Trophoblast cell (in vitro differentiated cells and primary cell): ENCODE results near the gene DNAJC16.
A peak's percentile ranks its signal among the peaks of the same experiment; 100 is the strongest.

ENCODE experiments used
- DNase-seq, 2 donors: peaks; one replicate each; pipeline ENCODE4 v3.0.0-alpha.2; 2016
- H2AFZ ChIP-seq: 2 replicates; pipeline ENCODE4 v1.6.1; 2013; ENCODE audit warnings: low read length, moderate library complexity, mild to moderate bottlenecking; ENCODE audit not compliant: insufficient read depth, poor library complexity
- H2AK5ac ChIP-seq: 2 replicates; pipeline ENCODE4 v1.6.1; 2013; ENCODE audit warnings: mild to moderate bottlenecking, low read length
- H2BK120ac ChIP-seq: 2 replicates; pipeline ENCODE4 v1.6.1; 2013; ENCODE audit warnings: low read length, mild to moderate bottlenecking, moderate library complexity; ENCODE audit not compliant: insufficient read depth, poor library complexity
- H2BK12ac ChIP-seq: 2 replicates; pipeline ENCODE4 v1.6.1; 2013; ENCODE audit warnings: mild to moderate bottlenecking, low read length, moderate library complexity
- H2BK5ac ChIP-seq: 2 replicates; pipeline ENCODE4 v1.6.1; 2013; ENCODE audit warnings: low read length, low read depth, moderate library complexity, mild to moderate bottlenecking; ENCODE audit not compliant: poor library complexity
- H3K14ac ChIP-seq: 2 replicates; pipeline ENCODE4 v1.6.1; 2013; ENCODE audit warnings: mild to moderate bottlenecking, low read length
- H3K18ac ChIP-seq: 2 replicates; pipeline ENCODE4 v1.6.1; 2013; ENCODE audit warnings: mild to moderate bottlenecking, low read length
- H3K23ac ChIP-seq: 2 replicates; pipeline ENCODE4 v1.6.1; 2013; ENCODE audit warnings: low read length
- H3K27ac ChIP-seq: 2 replicates; pipeline ENCODE4 v1.5.1; 2013; ENCODE audit warnings: low read depth, mild to moderate bottlenecking, inconsistent platforms, low read length, moderate library complexity
- H3K27me3 ChIP-seq: 2 replicates; pipeline ENCODE4 v1.6.1; 2013; ENCODE audit warnings: inconsistent platforms, mild to moderate bottlenecking, low read length, moderate library complexity; ENCODE audit not compliant: insufficient read depth
- H3K36me3 ChIP-seq, 2 experiments: 1 replicate in 1 of 2; 2 replicates in 1 of 2; pipeline ENCODE4 v1.6.1; 2013; ENCODE audit warnings: low read length in 2 of 2, mild to moderate bottlenecking in 2 of 2, moderate library complexity in 1 of 2; ENCODE audit not compliant: insufficient read depth in 2 of 2, control insufficient read depth in 1 of 2
- H3K4ac ChIP-seq: 2 replicates; pipeline ENCODE4 v1.6.1; 2013; ENCODE audit warnings: low read depth, mild to moderate bottlenecking, low read length, moderate library complexity
- H3K4me1 ChIP-seq, 2 experiments: 1 replicate in 1 of 2; 2 replicates in 1 of 2; pipeline ENCODE4 v1.6.1; 2013; ENCODE audit warnings: low read length in 2 of 2, mild to moderate bottlenecking in 2 of 2, moderate library complexity in 1 of 2; ENCODE audit not compliant: insufficient read depth in 2 of 2, control insufficient read depth in 1 of 2
- H3K4me2 ChIP-seq: 2 replicates; pipeline ENCODE4 v1.6.1; 2013; ENCODE audit warnings: inconsistent platforms, mild to moderate bottlenecking, low read length, moderate library complexity
- H3K4me3 ChIP-seq: 2 replicates; pipeline ENCODE4 v1.5.1; 2013; ENCODE audit warnings: mild to moderate bottlenecking, low read depth, low read length, inconsistent platforms
- H3K79me1 ChIP-seq: one replicate; pipeline ENCODE4 v1.6.1; 2013; ENCODE audit warnings: low read length
- H3K79me2 ChIP-seq: 2 replicates; pipeline ENCODE4 v1.6.1; 2013; ENCODE audit warnings: low read length, mild to moderate bottlenecking; ENCODE audit not compliant: control insufficient read depth, insufficient read depth, poor library complexity
- H3K9ac ChIP-seq: 2 replicates; pipeline ENCODE4 v1.6.1; 2013; ENCODE audit warnings: mild to moderate bottlenecking, low read length
- H3K9me3 ChIP-seq: 2 replicates; pipeline ENCODE4 v1.6.1; 2013; ENCODE audit warnings: low read depth, mild to moderate bottlenecking, control low read depth, inconsistent platforms, low read length; ENCODE audit not compliant: insufficient read depth
- H4K12ac ChIP-seq: 2 replicates; pipeline ENCODE4 v1.6.1; 2013; ENCODE audit warnings: low read depth, mild to moderate bottlenecking, low read length, moderate library complexity
- H4K8ac ChIP-seq: 2 replicates; pipeline ENCODE4 v1.6.1; 2013; ENCODE audit warnings: low read depth, mild to moderate bottlenecking, low read length, moderate library complexity
- H4K91ac ChIP-seq: one replicate; pipeline ENCODE4 v1.6.1; 2013; ENCODE audit warnings: low read depth, mild to moderate bottlenecking, low read length, moderate library complexity
- WGBS: extraction: QIAGEN DNeasy Blood & Tissue Kit; methylation state at CpG from one replicate; pipeline ENCODE4 v1.1.7; 2013; ENCODE audit warnings: missing lambda C conversion rate; ENCODE audit not compliant: insufficient read length, insufficient coverage; ENCODE audit errors: extremely low coverage; 5-methylcytosine and 5-hydroxymethylcytosine counted together

DNAJC16 gene

DNA sequence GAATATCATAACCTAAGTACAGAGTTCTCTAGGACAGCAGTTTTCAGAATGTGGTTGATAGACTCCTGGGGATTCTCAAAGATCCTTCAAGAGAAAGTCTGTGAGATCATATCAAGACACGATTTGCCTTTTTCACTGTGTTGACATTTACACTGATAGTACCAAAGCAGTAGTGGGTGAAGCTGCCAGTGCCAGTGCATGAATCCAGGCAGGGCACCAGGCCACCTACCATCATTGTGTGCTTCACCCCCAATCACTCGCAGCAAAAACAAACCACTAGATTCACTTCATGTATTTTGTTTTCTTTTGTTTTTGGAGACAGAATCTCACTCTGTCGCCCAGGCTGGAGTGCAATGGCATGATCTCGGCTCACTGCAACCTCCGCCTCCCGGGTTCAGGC lies 23.9 kb downstream of the DNAJC16 start:
- no CpG with 5 or more reads among the region's 6 CpGs for WGBS
- no peak overlapping the region for H3K9ac ChIP-seq
- H3K4me3 ChIP-seq: no peak overlapping the region
- no peak overlapping the region for H3K4me2 ChIP-seq
- H3K9me3 ChIP-seq: peaks cover 1% of the 10 kb centered on the region
- H3K14ac ChIP-seq: no peak overlapping the region
- peaks cover 18 to 24% of the 10 kb centered on the region in 2 experiments for H3K36me3 ChIP-seq
- H2BK12ac ChIP-seq: no peak overlapping the region
- H3K4me1 ChIP-seq: no peaks in the 10 kb centered on the region
- no peaks in the 10 kb centered on the region for H3K79me1 ChIP-seq
- no peak for DNase-seq
- no peak overlapping the region for H4K8ac ChIP-seq
- no peak overlapping the region for H3K27ac ChIP-seq
- H2BK5ac ChIP-seq: no peak overlapping the region
- no peak overlapping the region for H2BK120ac ChIP-seq
- no peaks in the 10 kb centered on the region for H3K79me2 ChIP-seq
- H3K23ac ChIP-seq: no peak overlapping the region
- H4K91ac ChIP-seq: no peak overlapping the region
- H3K18ac ChIP-seq: no peak overlapping the region
- no peaks in the 10 kb centered on the region for H3K27me3 ChIP-seq
- no peak overlapping the region for H2AFZ ChIP-seq
- no peak overlapping the region for H2AK5ac ChIP-seq
- no peak overlapping the region for H4K12ac ChIP-seq
- no peak overlapping the region for H3K4ac ChIP-seq

DNA sequence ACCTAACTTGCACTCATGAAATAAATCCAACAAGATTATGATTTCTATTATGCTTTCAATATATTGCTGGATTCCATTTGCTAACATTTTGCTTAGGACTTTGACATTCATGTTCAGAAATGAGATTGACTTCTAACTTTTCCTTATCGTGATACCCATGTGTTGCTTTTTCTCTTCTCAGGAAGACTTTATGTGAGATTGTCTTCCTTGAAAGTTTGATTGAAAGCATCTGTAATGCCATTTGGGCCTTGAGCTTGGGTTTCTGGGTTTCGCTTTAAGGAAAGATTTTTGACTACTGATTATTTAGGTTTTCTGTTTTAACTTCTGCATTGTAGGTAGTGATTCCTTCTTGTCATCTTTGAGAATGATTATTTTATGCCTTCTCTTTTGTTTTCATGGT lies 30.4 kb downstream of the DNAJC16 start:
- DNase-seq: no peak
- no CpG with 5 or more reads among the region's 2 CpGs for WGBS
- Histone ChIP-seq H4K8ac (no peak overlapping the region), H3K9ac (no peak overlapping the region), H3K36me3 (peaks cover 16 to 20% of the 10 kb centered on the region in 2 experiments), H2AFZ (no peak overlapping the region), H3K4ac (no peak overlapping the region), H3K27ac (no peak overlapping the region), H4K12ac (no peak overlapping the region), H3K4me2 (no peak overlapping the region), H3K4me3 (no peak overlapping the region), H3K4me1 (no peaks in the 10 kb centered on the region), H2AK5ac (no peak overlapping the region), H4K91ac (no peak overlapping the region), H2BK5ac (no peak overlapping the region), H3K79me2 (no peaks in the 10 kb centered on the region), H3K27me3 (no peaks in the 10 kb centered on the region), H3K18ac (no peak overlapping the region), H3K23ac (no peak overlapping the region), H2BK120ac (no peak overlapping the region), H3K9me3 (no peaks in the 10 kb centered on the region), H3K14ac (no peak overlapping the region), H2BK12ac (no peak overlapping the region), H3K79me1 (no peaks in the 10 kb centered on the region)

DNA sequence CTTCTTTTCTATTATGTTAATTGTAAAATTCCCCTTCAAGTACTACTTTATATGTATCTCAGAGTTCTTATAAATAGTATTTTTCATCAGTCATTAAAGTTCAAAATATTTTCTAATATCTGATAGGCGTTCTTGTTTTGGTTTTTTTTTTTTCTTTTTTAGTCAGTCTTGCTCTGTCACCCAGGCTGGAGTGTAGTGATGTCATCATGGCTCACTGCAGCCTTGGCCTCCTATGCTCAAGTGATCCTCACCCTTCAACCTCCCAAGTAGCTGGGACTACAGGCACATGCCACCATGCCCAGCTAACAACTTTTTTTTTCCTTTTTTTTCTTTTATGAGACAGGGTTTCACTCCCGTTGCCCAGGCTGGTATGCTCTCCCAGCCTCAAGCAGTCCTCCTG lies 30.9 kb downstream of the DNAJC16 start:
- Histone ChIP-seq H2BK5ac (no peak overlapping the region), H3K14ac (no peak overlapping the region), H3K4ac (no peak overlapping the region), H4K91ac (no peak overlapping the region), H3K9me3 (no peaks in the 10 kb centered on the region), H3K4me1 (no peaks in the 10 kb centered on the region), H2AK5ac (no peak overlapping the region), H4K12ac (no peak overlapping the region), H4K8ac (no peak overlapping the region), H3K27me3 (no peaks in the 10 kb centered on the region), H3K27ac (no peak overlapping the region), H3K23ac (no peak overlapping the region), H3K4me3 (no peak overlapping the region), H2BK120ac (no peak overlapping the region), H3K4me2 (no peak overlapping the region), H2AFZ (no peak overlapping the region), H3K79me2 (no peaks in the 10 kb centered on the region), H3K18ac (no peak overlapping the region), H3K79me1 (no peaks in the 10 kb centered on the region), H3K9ac (no peak overlapping the region), H2BK12ac (no peak overlapping the region), H3K36me3 (peaks cover 16 to 23% of the 10 kb centered on the region in 2 experiments)
- no peak for DNase-seq
- no CpG with 5 or more reads among the region's 2 CpGs for WGBS

DNA sequence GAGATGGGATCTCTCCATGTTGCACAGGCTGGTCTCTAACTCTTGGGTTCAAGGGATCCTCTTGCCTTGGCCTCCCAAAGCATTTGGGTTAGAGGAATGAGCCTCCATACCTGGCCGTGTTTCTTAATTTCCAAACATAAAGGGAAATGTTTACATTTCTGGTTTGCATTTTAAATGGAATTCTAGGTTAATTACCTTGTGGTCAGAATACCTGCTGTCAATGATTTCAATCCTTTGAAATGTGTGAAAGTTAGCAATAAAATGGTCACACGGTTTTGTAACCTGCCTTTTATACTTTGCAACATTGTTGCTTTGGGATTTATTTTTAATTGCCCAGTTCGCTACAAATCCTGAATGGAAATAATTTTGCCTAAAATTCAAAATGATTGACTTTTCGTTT lies 31.9 kb downstream of the DNAJC16 start:
- Histone ChIP-seq H2BK5ac (no peak overlapping the region), H4K12ac (no peak overlapping the region), H2BK120ac (no peak overlapping the region), H3K4me3 (no peak overlapping the region), H3K4ac (no peak overlapping the region), H3K14ac (no peak overlapping the region), H2AK5ac (no peak overlapping the region), H3K18ac (no peak overlapping the region), H3K79me1 (no peaks in the 10 kb centered on the region), H3K9ac (no peak overlapping the region), H4K8ac (no peak overlapping the region), H3K4me1 (no peaks in the 10 kb centered on the region), H3K27ac (no peak overlapping the region), H3K23ac (no peak overlapping the region), H2AFZ (no peak overlapping the region), H3K4me2 (no peak overlapping the region), H3K79me2 (no peaks in the 10 kb centered on the region), H2BK12ac (no peak overlapping the region), H3K9me3 (no peaks in the 10 kb centered on the region), H3K36me3 (peaks cover 16 to 25% of the 10 kb centered on the region in 2 experiments), H3K27me3 (no peaks in the 10 kb centered on the region), H4K91ac (no peak overlapping the region)
- 100% methylated on average over 1 of the region's 4 CpGs for WGBS
- peak in 1 of 2 donors; percentile 26 for DNase-seq
